ENCODE results near the gene SESTD1.
"Not testable (repeated sequence)": the region's sequence is repeated elsewhere in the genome, so short reads cannot be mapped to it uniquely, and the experiment has no call there.

SESTD1 gene

GRCh38 chr2:179059026-179059700 is 205.5 kb downstream of the SESTD1 start:
- no peaks in the 10 kb centered on the region for H3K4me1 Mint-ChIP-seq
- H3K27me3 Mint-ChIP-seq, result peaks cover 5% of the 10 kb centered on the region
- no peaks in the 10 kb centered on the region for H3K9me3 Mint-ChIP-seq
- peaks cover 2% of the 10 kb centered on the region for H3K36me3 Mint-ChIP-seq
- no peak for DNase-seq
- CTCF ChIA-PET, result interaction anchor here (1.0 kb wide), 1 partner anchor 40 kb away, joined by 4 read pairs; no protein-coding TSS in a partner anchor
- H3K27ac Mint-ChIP-seq, result no peak overlapping the region
- no peak overlapping the region for H3K4me3 Mint-ChIP-seq

GRCh38 chr2:179057737-179058136 is 206.9 kb downstream of the SESTD1 start:
- no peak for DNase-seq
- CTCF ChIA-PET, result no interaction called here
- Mint-ChIP-seq H3K36me3 (peaks cover 2% of the 10 kb centered on the region), H3K27me3 (peaks cover 5% of the 10 kb centered on the region), H3K9me3 (no peaks in the 10 kb centered on the region), H3K4me1 (no peaks in the 10 kb centered on the region), H3K27ac (no peak overlapping the region), H3K4me3 (no peak overlapping the region)

- peaks cover 29% of the 10 kb centered on the region for H3K4me1 Mint-ChIP-seq
- H3K27me3 Mint-ChIP-seq, H3K9me3 Mint-ChIP-seq, DNase-seq, H3K36me3 Mint-ChIP-seq, CTCF ChIA-PET, H3K27ac Mint-ChIP-seq, H3K4me3 Mint-ChIP-seq: not testable (repeated sequence)
These were observed 211.1 kb downstream of the SESTD1 start for GRCh38 chr2:179053568-179053967.

Measured in activated naive CD4-positive, alpha-beta T cell treated with anti-CD3 and anti-CD28 coated beads, Interleukin-2, amount 10 ng/mL, durations not matched to agents 7 days and 5 days (primary cell).